HepG2 (cell line): Measurements from ENCODE around the gene IMPDH2. TPM values are rescaled to one million over a fixed set of nuclear protein-coding genes. Genes with fewer than 3 reads are reported as not detected.

Experiments used
- ATF2 ChIP-seq: sonication (generic); formaldehyde crosslinking; IDR thresholded peaks from 2 replicates; pipeline ENCODE4 v1.4.0; 2020; ENCODE audit warnings: missing genetic modification reagents
- CBFB ChIP-seq: sonication (generic); formaldehyde crosslinking; IDR thresholded peaks from 2 replicates; pipeline ENCODE4 v1.4.0; 2020; ENCODE audit warnings: missing genetic modification reagents
- HINFP ChIP-seq: sonication (generic); formaldehyde crosslinking; IDR thresholded peaks from 2 replicates; pipeline ENCODE4 v1.4.0; 2020; ENCODE audit warnings: low read depth, mild to moderate bottlenecking, missing genetic modification reagents
- ISX ChIP-seq: sonication (generic); formaldehyde crosslinking; conservative IDR thresholded peaks from 2 replicates; pipeline ENCODE4 v1.5.0; 2020; ENCODE audit warnings: missing genetic modification reagents
- LCORL ChIP-seq, 2 experiments: fragments of 450-650 bp in 1 of 2; sonication (generic) in 1 of 2; formaldehyde crosslinking in 1 of 2; IDR thresholded peaks; 2 replicates each; pipeline versions ENCODE4 v1.5.0 to v1.6.1; 2017 to 2020; ENCODE audit warnings: antibody characterized with exemption in 1 of 2, missing genetic modification reagents in 1 of 2
- NKX3-1 ChIP-seq: sonication (generic); formaldehyde crosslinking; IDR thresholded peaks from 2 replicates; pipeline ENCODE4 v1.5.0; 2020; ENCODE audit warnings: missing genetic modification reagents
- SRSF4 ChIP-seq: fragments of 200-400 bp; formaldehyde crosslinking; IDR thresholded peaks from one replicate; pipeline ENCODE4 v1.6.1; 2018; ENCODE audit warnings: mild to moderate bottlenecking, low read depth, low read length, moderate library complexity; ENCODE audit not compliant: poor library complexity, severe bottlenecking
- TCF12 ChIP-seq, 2 experiments: fragments of 450-650 bp in 1 of 2; sonication (generic) in 1 of 2; formaldehyde crosslinking in 1 of 2; IDR thresholded peaks; 2 replicates each; pipeline versions ENCODE4 v1.6.1 to v1.8.0; 2017 to 2022; ENCODE audit warnings: antibody characterized with exemption in 1 of 2, mild to moderate bottlenecking in 1 of 2, missing genetic modification reagents in 1 of 2, moderate library complexity in 1 of 2
- ZFP41 ChIP-seq: sonication (generic); formaldehyde crosslinking; IDR thresholded peaks from 2 replicates; pipeline ENCODE4 v1.4.0; 2020; ENCODE audit warnings: mild to moderate bottlenecking, missing genetic modification reagents, borderline replicate concordance
- ZNF205 ChIP-seq: IDR thresholded peaks from 2 replicates; pipeline ENCODE4 v1.6.1; 2018; ENCODE audit warnings: missing biosample characterization, missing genetic modification reagents
- ZNF460 ChIP-seq: sonication (generic); formaldehyde crosslinking; IDR thresholded peaks from 2 replicates; pipeline ENCODE4 v1.5.1; 2020; ENCODE audit warnings: missing genetic modification reagents, mild to moderate bottlenecking, borderline replicate concordance
- polyA plus RNA-seq, 8 experiments: library from polyadenylated mRNA; depleted of rRNA in 3 of 8; stranded (reverse) in 7 of 8; unstranded in 1 of 8; fragments of >200 nt; fragmentation: Illumina TruSeq in 4 of 8; extraction: Trizol in 4 of 8; gene quantifications; 2 replicates each; pipeline versions ENCODE4 v1.2.1 to v1.2.3, GENCODE V29; 2011 to 2016; ENCODE audit warnings: low read depth in 4 of 8, missing spikeins in 1 of 8, mixed read lengths in 1 of 8; ENCODE audit not compliant: insufficient read depth in 1 of 8
- total RNA-seq, 5 experiments: library from RNA; depleted of rRNA; stranded (reverse); fragments of >200 nt; fragmentation: Illumina TruSeq; extraction: Trizol; gene quantifications; 2 replicates each; pipeline ENCODE4 v1.2.3, GENCODE V29; 2016; ENCODE audit warnings: low read depth in 1 of 5
- TF ChIP-seq, protein P1 (sequence below): sonication (generic); formaldehyde crosslinking; IDR thresholded peaks from 2 replicates; pipeline ENCODE4 v1.4.0; 2020; ENCODE audit warnings: missing genetic modification reagents, borderline replicate concordance
- TF ChIP-seq, protein P2 (sequence below): sonication (generic); formaldehyde crosslinking; IDR thresholded peaks from 2 replicates; pipeline ENCODE4 v1.4.0; 2020; ENCODE audit warnings: missing genetic modification reagents
- TF ChIP-seq, protein P3 (sequence below): sonication (generic); formaldehyde crosslinking; IDR thresholded peaks from 2 replicates; pipeline ENCODE4 v1.5.0; 2020; ENCODE audit warnings: missing genetic modification reagents

Gene IMPDH2
- total and polyA plus RNA-seq, 2 of the 13 experiments (the other 11 are each of a cell fraction or from before 2014, with no cell fraction given), result 248 to 260 TPM

- TF ChIP-seq, protein P1, sequence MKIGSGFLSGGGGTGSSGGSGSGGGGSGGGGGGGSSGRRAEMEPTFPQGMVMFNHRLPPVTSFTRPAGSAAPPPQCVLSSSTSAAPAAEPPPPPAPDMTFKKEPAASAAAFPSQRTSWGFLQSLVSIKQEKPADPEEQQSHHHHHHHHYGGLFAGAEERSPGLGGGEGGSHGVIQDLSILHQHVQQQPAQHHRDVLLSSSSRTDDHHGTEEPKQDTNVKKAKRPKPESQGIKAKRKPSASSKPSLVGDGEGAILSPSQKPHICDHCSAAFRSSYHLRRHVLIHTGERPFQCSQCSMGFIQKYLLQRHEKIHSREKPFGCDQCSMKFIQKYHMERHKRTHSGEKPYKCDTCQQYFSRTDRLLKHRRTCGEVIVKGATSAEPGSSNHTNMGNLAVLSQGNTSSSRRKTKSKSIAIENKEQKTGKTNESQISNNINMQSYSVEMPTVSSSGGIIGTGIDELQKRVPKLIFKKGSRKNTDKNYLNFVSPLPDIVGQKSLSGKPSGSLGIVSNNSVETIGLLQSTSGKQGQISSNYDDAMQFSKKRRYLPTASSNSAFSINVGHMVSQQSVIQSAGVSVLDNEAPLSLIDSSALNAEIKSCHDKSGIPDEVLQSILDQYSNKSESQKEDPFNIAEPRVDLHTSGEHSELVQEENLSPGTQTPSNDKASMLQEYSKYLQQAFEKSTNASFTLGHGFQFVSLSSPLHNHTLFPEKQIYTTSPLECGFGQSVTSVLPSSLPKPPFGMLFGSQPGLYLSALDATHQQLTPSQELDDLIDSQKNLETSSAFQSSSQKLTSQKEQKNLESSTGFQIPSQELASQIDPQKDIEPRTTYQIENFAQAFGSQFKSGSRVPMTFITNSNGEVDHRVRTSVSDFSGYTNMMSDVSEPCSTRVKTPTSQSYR, result no peak; the same call in 1 of the 2 replicates
- TF ChIP-seq ZFP41, result peak; percentile 79; the same call in 1 of the 2 replicates
- TF ChIP-seq ISX (CRISPR knock-in tag), result peak; percentile 91; the same call in 1 of the 2 replicates
- TF ChIP-seq, protein P2, sequence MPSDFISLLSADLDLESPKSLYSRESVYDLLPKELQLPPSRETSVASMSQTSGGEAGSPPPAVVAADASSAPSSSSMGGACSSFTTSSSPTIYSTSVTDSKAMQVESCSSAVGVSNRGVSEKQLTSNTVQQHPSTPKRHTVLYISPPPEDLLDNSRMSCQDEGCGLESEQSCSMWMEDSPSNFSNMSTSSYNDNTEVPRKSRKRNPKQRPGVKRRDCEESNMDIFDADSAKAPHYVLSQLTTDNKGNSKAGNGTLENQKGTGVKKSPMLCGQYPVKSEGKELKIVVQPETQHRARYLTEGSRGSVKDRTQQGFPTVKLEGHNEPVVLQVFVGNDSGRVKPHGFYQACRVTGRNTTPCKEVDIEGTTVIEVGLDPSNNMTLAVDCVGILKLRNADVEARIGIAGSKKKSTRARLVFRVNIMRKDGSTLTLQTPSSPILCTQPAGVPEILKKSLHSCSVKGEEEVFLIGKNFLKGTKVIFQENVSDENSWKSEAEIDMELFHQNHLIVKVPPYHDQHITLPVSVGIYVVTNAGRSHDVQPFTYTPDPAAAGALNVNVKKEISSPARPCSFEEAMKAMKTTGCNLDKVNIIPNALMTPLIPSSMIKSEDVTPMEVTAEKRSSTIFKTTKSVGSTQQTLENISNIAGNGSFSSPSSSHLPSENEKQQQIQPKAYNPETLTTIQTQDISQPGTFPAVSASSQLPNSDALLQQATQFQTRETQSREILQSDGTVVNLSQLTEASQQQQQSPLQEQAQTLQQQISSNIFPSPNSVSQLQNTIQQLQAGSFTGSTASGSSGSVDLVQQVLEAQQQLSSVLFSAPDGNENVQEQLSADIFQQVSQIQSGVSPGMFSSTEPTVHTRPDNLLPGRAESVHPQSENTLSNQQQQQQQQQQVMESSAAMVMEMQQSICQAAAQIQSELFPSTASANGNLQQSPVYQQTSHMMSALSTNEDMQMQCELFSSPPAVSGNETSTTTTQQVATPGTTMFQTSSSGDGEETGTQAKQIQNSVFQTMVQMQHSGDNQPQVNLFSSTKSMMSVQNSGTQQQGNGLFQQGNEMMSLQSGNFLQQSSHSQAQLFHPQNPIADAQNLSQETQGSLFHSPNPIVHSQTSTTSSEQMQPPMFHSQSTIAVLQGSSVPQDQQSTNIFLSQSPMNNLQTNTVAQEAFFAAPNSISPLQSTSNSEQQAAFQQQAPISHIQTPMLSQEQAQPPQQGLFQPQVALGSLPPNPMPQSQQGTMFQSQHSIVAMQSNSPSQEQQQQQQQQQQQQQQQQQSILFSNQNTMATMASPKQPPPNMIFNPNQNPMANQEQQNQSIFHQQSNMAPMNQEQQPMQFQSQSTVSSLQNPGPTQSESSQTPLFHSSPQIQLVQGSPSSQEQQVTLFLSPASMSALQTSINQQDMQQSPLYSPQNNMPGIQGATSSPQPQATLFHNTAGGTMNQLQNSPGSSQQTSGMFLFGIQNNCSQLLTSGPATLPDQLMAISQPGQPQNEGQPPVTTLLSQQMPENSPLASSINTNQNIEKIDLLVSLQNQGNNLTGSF (CRISPR knock-in tag), result no peak
- TF ChIP-seq ZNF205 (CRISPR knock-in tag), result peak; percentile 65; the same call in 1 of the 2 replicates
- peak; percentile 38; the same call in 1 of the 2 replicates for TF ChIP-seq HINFP (CRISPR knock-in tag)
- no peak for TF ChIP-seq SRSF4
- peak; percentile 85 for TF ChIP-seq ATF2 (CRISPR knock-in tag)
- TF ChIP-seq CBFB, result peak; percentile 83
- TF ChIP-seq ZNF460 (CRISPR knock-in tag), result peak; percentile 3; the same call in 1 of the 2 replicates
- TF ChIP-seq NKX3-1 (CRISPR knock-in tag), result peak; percentile 87
- no peak for TF ChIP-seq LCORL (IDR thresholded peaks at IDR 0.05)
- TF ChIP-seq LCORL (CRISPR knock-in tag; IDR thresholded peaks at IDR 0.05), result peak; percentile 55; the same call in 1 of the 2 replicates
- TF ChIP-seq, protein P3, sequence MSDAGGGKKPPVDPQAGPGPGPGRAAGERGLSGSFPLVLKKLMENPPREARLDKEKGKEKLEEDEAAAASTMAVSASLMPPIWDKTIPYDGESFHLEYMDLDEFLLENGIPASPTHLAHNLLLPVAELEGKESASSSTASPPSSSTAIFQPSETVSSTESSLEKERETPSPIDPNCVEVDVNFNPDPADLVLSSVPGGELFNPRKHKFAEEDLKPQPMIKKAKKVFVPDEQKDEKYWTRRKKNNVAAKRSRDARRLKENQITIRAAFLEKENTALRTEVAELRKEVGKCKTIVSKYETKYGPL (CRISPR knock-in tag), result peak; percentile 41; the same call in 1 of the 2 replicates
- no peak for TF ChIP-seq TCF12 (IDR thresholded peaks at IDR 0.05)
- TF ChIP-seq TCF12 (CRISPR knock-in tag; IDR thresholded peaks at IDR 0.05), result peak; percentile 52; the same call in 1 of the 2 replicates
Measured at GRCh38 chr3:49021813-49022687, 7.1 kb downstream of the IMPDH2 start, which contains the start of gene NDUFAF3 (continued).
